ENCODE data around the gene ABHD17A. TPM values are rescaled to one million over a fixed set of nuclear protein-coding genes. Genes with fewer than 3 reads are reported as not detected.
A peak's percentile ranks its signal among the peaks of the same experiment; 100 is the strongest.

ABHD17A gene
- total and polyA plus RNA-seq, 9 of the 15 experiments (the other 6 are each of a cell fraction or from before 2014, with no cell fraction given) = 0.04 to 135 (median 21.8) TPM; not detected in 1

DNA sequence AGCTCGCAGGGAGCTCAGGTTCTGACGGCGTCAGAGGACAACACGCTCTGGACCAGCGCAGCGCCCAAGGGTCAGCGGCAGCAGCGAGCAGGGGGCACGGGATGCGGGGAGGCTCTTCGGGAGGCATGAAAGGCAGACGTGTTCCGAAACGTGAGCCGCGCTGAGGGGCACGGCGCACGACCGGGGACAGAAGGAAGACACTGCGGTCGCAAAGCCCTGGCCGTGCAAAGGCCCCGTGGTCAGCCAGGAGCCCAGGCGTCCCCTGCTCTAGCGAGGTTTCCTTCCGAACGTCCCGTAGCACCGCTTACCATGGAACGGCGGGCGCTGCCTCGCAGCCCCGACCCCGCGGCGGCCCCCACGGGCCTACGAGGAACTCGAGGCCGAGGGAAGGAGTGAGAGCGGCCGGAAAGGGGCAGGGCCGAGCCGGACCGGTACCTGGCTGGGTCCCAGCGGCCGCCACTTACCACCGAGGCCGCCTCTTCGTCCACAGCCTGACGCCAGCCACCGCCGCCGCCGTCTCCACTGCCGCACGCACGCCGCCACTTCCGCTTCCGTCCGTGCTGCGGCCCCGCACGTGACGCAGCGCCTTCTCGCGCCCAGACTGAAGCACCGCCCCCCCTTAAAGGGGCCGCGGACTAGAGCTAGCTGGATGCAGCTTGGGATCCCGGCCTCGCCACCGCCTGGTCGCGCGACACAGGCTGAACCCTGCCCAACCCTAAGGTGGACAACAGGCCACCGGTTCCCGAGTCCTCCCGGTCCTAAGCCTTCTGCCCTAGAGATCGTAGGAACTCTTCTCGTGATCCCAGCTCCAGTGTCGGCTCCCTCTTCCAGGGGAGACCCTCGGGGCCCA lies 9.4 kb downstream of the ABHD17A start (continued):
- TF ChIP-seq HMGN3 (IDR thresholded peaks at IDR 0.05; ENCODE audit: borderline replicate concordance, extremely low read depth, insufficient read length, low read depth, low read length) (peak; percentile 97), KDM4B (IDR thresholded peaks at IDR 0.05; ENCODE audit: borderline replicate concordance in 2 of 2, low read depth in 1 of 2) (peak in 1 of 2 experiments; percentile 63; a peak in 2 of 4 replicates), NONO (IDR thresholded peaks at IDR 0.05; ENCODE audit: low read depth in 2 of 2, low read length in 1 of 2) (no peak; a peak in 1 of 4 replicates), E2F3 (CRISPR knock-in tag; IDR thresholded peaks at IDR 0.05) (peak; percentile 76; the same call in 1 of the 2 replicates), ZNF740 (CRISPR knock-in tag; IDR thresholded peaks at IDR 0.05) (peak; percentile 46; the same call in 1 of the 2 replicates), ZNF740 (tag; IDR thresholded peaks at IDR 0.05) (no peak; a peak in 1 of 4 replicates), ZBTB17 (CRISPR knock-in tag; IDR thresholded peaks at IDR 0.05) (peak; percentile 62; the same call in 1 of the 2 replicates), GABPB1 (CRISPR knock-in tag; IDR thresholded peaks at IDR 0.05) (peak; percentile 96), NFXL1 (CRISPR knock-in tag; IDR thresholded peaks at IDR 0.05) (no peak), ZNF12 (CRISPR knock-in tag; IDR thresholded peaks at IDR 0.05) (no peak), ZFP36 (IDR thresholded peaks at IDR 0.05; ENCODE audit: low read depth, low read length, partially characterized antibody) (peak; percentile 14), KAT2B (IDR thresholded peaks at IDR 0.05; ENCODE audit: low read depth, low read length) (no peak), SAFB2 (IDR thresholded peaks at IDR 0.05; ENCODE audit: borderline replicate concordance, low read depth, low read length, severe bottlenecking) (no peak), KLF13 (tag; IDR thresholded peaks at IDR 0.05; ENCODE audit: borderline replicate concordance, low read depth) (no peak; the same call in 1 of the 2 replicates), ETV5 (CRISPR knock-in tag; IDR thresholded peaks at IDR 0.05; ENCODE audit: low read depth) (peak; percentile 93), CHD2 (IDR thresholded peaks at IDR 0.05; ENCODE audit: low read depth, low read length) (peak; percentile 51; the same call in 1 of the 2 replicates), TAF1 (IDR thresholded peaks at IDR 0.05; ENCODE audit: control insufficient read depth, extremely low read depth, insufficient read depth, low read length, severe bottlenecking) (peak; percentile 88), SREBF1 (IDR thresholded peaks at IDR 0.05; ENCODE audit: borderline replicate concordance, low read depth, low read length) (0 out of 2 replicates have a peak, but pooled peaks have one; percentile 12), TBP (optimal IDR thresholded peaks at IDR 0.05; ENCODE audit: low read depth, low read length) (peak; percentile 52), FOSL1 (tag; conservative IDR thresholded peaks at IDR 0.05) (0 out of 2 replicates have a peak, but pooled peaks have one; percentile 9)
- TF ChIP-seq, protein P1, sequence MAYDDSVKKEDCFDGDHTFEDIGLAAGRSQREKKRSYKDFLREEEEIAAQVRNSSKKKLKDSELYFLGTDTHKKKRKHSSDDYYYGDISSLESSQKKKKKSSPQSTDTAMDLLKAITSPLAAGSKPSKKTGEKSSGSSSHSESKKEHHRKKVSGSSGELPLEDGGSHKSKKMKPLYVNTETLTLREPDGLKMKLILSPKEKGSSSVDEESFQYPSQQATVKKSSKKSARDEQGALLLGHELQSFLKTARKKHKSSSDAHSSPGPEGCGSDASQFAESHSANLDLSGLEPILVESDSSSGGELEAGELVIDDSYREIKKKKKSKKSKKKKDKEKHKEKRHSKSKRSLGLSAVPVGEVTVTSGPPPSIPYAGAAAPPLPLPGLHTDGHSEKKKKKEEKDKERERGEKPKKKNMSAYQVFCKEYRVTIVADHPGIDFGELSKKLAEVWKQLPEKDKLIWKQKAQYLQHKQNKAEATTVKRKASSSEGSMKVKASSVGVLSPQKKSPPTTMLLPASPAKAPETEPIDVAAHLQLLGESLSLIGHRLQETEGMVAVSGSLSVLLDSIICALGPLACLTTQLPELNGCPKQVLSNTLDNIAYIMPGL (CRISPR knock-in tag; IDR thresholded peaks at IDR 0.05) = peak; percentile 32; the same call in 1 of the 2 replicates
- TF ChIP-seq, protein P2, sequence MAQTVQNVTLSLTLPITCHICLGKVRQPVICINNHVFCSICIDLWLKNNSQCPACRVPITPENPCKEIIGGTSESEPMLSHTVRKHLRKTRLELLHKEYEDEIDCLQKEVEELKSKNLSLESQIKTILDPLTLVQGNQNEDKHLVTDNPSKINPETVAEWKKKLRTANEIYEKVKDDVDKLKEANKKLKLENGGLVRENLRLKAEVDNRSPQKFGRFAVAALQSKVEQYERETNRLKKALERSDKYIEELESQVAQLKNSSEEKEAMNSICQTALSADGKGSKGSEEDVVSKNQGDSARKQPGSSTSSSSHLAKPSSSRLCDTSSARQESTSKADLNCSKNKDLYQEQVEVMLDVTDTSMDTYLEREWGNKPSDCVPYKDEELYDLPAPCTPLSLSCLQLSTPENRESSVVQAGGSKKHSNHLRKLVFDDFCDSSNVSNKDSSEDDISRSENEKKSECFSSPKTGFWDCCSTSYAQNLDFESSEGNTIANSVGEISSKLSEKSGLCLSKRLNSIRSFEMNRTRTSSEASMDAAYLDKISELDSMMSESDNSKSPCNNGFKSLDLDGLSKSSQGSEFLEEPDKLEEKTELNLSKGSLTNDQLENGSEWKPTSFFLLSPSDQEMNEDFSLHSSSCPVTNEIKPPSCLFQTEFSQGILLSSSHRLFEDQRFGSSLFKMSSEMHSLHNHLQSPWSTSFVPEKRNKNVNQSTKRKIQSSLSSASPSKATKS (CRISPR knock-in tag; IDR thresholded peaks at IDR 0.05) = no peak

Data from K562 (cell line).